Progenitor cell of endocrine pancreas (in vitro differentiated cells): ENCODE results near the gene PSMF1. TPM values are rescaled to one million over a fixed set of nuclear protein-coding genes. Genes with fewer than 3 reads are reported as not detected.
"Not testable (repeated sequence)": the region's sequence is repeated elsewhere in the genome, so short reads cannot be mapped to it uniquely, and the experiment has no call there.

Experiments
- DNase-seq: peaks from one replicate; pipeline ENCODE4 v3.0.0; 2021; ENCODE audit warnings: low spot score; ENCODE audit not compliant: unreplicated experiment
- H3K27ac Mint-ChIP-seq: 2 replicates; pipeline ENCODE4 v1.8.0; 2021; ENCODE audit warnings: mild to moderate bottlenecking, moderate library complexity, mixed read lengths
- H3K27me3 Mint-ChIP-seq: 2 replicates; pipeline ENCODE4 v1.8.0; 2021; ENCODE audit warnings: mixed read lengths
- H3K36me3 Mint-ChIP-seq: 2 replicates; pipeline ENCODE4 v1.8.0; 2022; ENCODE audit warnings: mixed read lengths; ENCODE audit not compliant: insufficient read depth
- H3K4me1 Mint-ChIP-seq: 2 replicates; pipeline ENCODE4 v1.8.0; 2021; ENCODE audit warnings: low read depth, mixed read lengths
- H3K4me3 Mint-ChIP-seq: 2 replicates; pipeline ENCODE4 v1.8.0; 2021; ENCODE audit warnings: low read depth, mild to moderate bottlenecking, moderate library complexity, mixed read lengths
- H3K9me3 Mint-ChIP-seq: 2 replicates; pipeline ENCODE4 v1.8.0; 2021; ENCODE audit warnings: low read depth, mixed read lengths
- CTCF ChIP-seq: fragments of 200-600 bp; sonication (generic); IDR thresholded peaks from one replicate; pipeline ENCODE4 v1.5.0; 2021; ENCODE audit warnings: antibody characterized with exemption, mild to moderate bottlenecking; ENCODE audit not compliant: unreplicated experiment
- total RNA-seq: library from RNA; stranded (reverse); gene quantifications from 2 replicates; pipeline ENCODE4 v1.2.1, GENCODE V29; 2021

PSMF1 gene
- total RNA-seq, 1 donor from 2014 or later = 92.5 TPM

GRCh38 chr20:1137236-1137635, 18.8 kb downstream of the PSMF1 start:
- Mint-ChIP-seq H3K27ac (no peak overlapping the region), H3K27me3 (no peaks in the 10 kb centered on the region), H3K9me3 (peaks cover 6% of the 10 kb centered on the region), H3K36me3 (peaks cover 41% of the 10 kb centered on the region), H3K4me3 (no peak overlapping the region), H3K4me1 (no peaks in the 10 kb centered on the region)
- TF ChIP-seq CTCF = no peak
- no peak for DNase-seq

- TF ChIP-seq CTCF = no peak
- H3K27ac Mint-ChIP-seq = no peak overlapping the region
- no peaks in the 10 kb centered on the region for H3K4me1 Mint-ChIP-seq
- no peaks in the 10 kb centered on the region for H3K27me3 Mint-ChIP-seq
- H3K36me3 Mint-ChIP-seq = peaks cover 27% of the 10 kb centered on the region
- H3K4me3 Mint-ChIP-seq = no peak overlapping the region
- no peaks in the 10 kb centered on the region for H3K9me3 Mint-ChIP-seq
- no peak for DNase-seq
These were observed 26.2 kb downstream of the PSMF1 start for GRCh38 chr20:1144401-1145172.

GRCh38 chr20:1146957-1147356, 28.6 kb downstream of the PSMF1 start:
- H3K27ac Mint-ChIP-seq = no peak overlapping the region
- no peaks in the 10 kb centered on the region for H3K9me3 Mint-ChIP-seq
- H3K36me3 Mint-ChIP-seq = peaks cover 17% of the 10 kb centered on the region
- peaks cover 5% of the 10 kb centered on the region for H3K4me1 Mint-ChIP-seq
- no peak for TF ChIP-seq CTCF
- H3K27me3 Mint-ChIP-seq = no peaks in the 10 kb centered on the region
- DNase-seq = no peak
- H3K4me3 Mint-ChIP-seq = no peak overlapping the region

GRCh38 chr20:1149812-1150211, 31.4 kb downstream of the PSMF1 start:
- H3K4me3 Mint-ChIP-seq, H3K27me3 Mint-ChIP-seq, DNase-seq, H3K27ac Mint-ChIP-seq, H3K4me1 Mint-ChIP-seq, H3K9me3 Mint-ChIP-seq: not testable (repeated sequence)
- peaks cover 12% of the 10 kb centered on the region for H3K36me3 Mint-ChIP-seq

- Mint-ChIP-seq H3K9me3 (no peaks in the 10 kb centered on the region), H3K27ac (no peak overlapping the region), H3K4me3 (no peak overlapping the region), H3K4me1 (peaks cover 5% of the 10 kb centered on the region), H3K27me3 (no peaks in the 10 kb centered on the region), H3K36me3 (peaks cover 15% of the 10 kb centered on the region)
- DNase-seq = no peak
- TF ChIP-seq CTCF = no peak
These were observed 31.8 kb downstream of the PSMF1 start for GRCh38 chr20:1150218-1150617.

GRCh38 chr20:1150968-1151367, 32.6 kb downstream of the PSMF1 start:
- Mint-ChIP-seq H3K27ac (no peak overlapping the region), H3K27me3 (no peaks in the 10 kb centered on the region), H3K9me3 (peaks cover 2% of the 10 kb centered on the region), H3K4me1 (peaks cover 5% of the 10 kb centered on the region), H3K4me3 (no peak overlapping the region), H3K36me3 (peaks cover 20% of the 10 kb centered on the region)
- DNase-seq = no peak
- no peak for TF ChIP-seq CTCF
